NCI-H748 (cell line): Measurements from ENCODE around the gene SAMD7.
A peak's percentile ranks its signal among the peaks of the same experiment; 100 is the strongest.

ENCODE experiments used
- DNase-seq: peaks from one replicate; lab custom pipeline; 2025; ENCODE audit not compliant: unreplicated experiment; lab: John Stamatoyannopoulos, UW

The SAMD7 gene

GRCh38 chr3:169911272-169911671 lies at the start of gene SAMD7:
Gene SAMD7, plus strand, starts transcription at chr3:169911572. Its CDS starts 7,927 bp downstream, at chr3:169919499.
- DNase-seq, result no peak

- no peak for DNase-seq
Measured at GRCh38 chr3:169861871-169862270, 49.5 kb upstream of the SAMD7 start.

- peak; percentile 58 for DNase-seq
Measured at GRCh38 chr3:169863458-169863899, 47.9 kb upstream of the SAMD7 start.

DNA sequence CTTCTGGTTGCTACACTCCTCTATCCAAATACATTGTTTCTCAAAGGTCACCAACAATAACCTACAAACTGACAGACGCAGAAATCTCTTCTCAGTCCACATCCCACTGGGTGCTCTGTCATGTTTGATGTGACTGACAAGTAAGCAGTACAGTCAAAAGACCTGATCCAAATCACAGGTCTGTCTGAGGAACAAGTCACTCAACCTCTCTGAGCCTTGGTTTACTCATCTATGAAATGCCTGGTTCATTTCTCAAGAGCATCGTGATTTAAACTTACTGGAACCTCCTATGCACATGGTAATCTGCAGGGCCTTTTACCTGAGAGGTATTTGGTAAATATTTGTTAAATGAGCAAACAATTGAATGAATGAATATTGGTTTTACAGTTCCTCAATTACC lies 47.1 kb upstream of the SAMD7 start:
- DNase-seq, result no peak

GRCh38 chr3:169865176-169865767 lies 46.1 kb upstream of the SAMD7 start:
- no peak for DNase-seq

DNA sequence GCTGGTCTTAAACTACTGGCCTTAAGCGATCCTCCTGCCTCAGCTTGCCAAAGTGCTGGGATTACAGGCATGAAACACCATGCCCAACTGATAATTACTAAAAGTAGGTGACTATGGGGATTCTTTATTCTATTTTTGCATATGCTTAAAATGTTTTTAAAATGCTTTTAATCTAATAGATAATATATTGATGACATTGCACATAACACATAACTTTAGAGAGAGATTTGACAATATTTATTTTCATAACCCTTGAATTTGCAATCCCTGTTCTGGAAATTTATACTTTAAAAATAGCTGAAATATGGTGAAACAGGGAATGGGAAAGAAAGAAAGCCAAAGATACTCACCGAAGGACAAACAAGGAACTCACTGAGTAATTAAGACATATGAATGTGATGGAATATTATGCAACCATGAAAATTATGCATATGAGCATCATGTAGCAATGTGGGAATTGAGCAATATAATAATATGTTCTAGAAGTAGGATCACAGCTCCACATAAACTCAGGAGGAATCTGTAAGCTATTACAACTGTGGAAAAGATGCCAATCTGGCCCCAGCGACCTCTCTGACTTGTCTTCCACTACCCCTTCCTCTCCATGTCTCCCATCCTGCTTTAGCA lies 43.7 kb upstream of the SAMD7 start:
- no peak for DNase-seq

- no peak for DNase-seq
Measured at GRCh38 chr3:169868369-169868768, 43.0 kb upstream of the SAMD7 start.

GRCh38 chr3:169869484-169870220 lies 41.7 kb upstream of the SAMD7 start, which contains the start of gene LRRC31:
Gene LRRC31, minus strand, starts transcription at chr3:169869935. Its CDS starts 128 bp downstream, at chr3:169869807.
- peak; percentile 67 for DNase-seq

- DNase-seq, result no peak
Measured at GRCh38 chr3:169871129-169871886, 40.1 kb upstream of the SAMD7 start.

DNA sequence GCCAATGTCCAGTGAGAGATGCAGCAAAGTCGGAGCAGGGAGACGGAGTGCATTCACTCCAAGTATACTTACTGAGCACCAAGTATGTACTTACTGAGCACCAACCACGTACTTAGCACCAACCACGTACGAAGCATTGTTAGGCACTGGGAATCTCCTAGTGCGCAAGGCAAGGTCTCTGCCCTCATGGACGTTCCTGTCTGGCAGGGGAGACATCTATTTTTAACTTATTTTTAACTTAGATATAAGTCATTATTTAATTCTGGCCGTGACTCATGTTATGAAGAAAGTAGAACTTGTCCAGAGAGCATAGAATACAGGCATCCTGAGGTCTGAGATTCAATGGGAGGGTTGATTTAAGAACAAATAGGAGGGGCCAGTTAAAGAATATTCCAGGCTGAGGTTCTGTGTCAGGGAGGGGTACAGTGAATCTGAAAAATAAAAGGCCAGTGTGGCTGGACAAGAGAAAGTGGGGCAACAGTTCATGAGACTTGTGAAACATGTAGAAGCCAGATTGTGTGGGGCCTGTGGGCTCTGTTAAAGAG lies 32.3 kb upstream of the SAMD7 start:
- no peak for DNase-seq

DNA sequence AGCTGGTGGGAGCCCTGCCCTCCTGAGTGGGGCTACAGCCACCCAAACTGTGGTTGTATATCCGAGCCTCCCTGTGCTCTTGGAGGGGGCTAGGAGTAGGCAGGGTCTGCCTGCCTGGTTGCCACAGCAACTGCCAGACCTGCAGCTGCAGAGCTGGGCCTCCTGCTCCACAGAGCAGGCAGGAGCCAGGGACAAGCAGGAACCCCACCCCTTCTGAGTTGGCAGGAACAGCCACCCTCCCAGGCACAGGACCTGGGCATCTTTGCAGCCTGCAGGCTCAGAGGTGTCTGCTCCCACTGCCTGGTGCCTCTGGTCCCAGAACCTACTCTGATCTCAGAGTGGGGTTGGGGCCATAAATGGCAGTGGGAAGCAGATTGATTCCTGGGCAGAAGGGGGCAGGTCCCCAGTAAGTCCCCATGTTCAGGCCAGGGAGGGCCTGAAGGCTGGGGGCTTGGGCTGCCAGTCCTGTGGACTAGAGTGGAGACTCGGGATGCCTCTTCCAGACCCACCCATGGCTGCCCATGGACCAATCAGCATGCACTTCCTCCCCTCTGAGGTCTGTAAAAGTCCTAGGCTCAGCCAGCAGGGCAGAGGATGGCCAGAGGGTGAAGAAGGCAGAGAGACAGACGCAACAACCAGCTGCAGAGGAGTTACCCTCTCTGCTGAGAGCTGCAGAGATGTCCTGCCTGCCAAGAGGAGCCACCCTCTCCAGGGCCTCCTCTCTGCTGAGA lies 31.4 kb upstream of the SAMD7 start:
- no peak for DNase-seq

DNA sequence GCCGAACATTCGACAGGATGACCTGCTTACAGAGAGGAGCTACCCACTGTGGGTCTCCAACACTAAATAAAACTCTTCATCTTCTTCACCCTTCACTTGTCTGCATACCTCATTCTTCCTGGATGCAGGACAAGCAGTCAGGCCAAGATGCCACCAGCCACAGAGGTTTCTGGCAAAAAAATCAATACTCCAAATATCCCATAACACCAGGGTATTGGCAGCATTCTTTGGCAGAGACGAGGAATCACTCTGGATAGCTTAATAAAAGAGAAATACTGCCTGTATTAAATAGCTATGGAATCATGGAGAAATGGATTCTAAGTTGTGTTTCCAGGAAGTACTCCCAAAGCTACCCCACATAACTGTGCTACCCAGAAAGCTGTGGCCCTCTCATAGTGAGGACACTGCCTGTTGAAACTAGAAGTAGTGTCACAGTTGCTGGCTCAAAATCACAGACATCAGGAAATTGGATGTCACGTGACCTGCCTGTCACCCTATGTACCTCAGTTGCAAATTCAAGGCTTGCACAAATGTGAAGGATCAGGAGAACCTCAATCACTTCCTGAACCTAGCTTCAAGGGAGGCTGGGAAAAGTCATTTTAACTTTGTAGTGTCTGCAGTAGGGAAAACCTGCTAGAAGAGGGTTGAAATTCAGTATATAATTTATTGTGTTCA lies 30.7 kb upstream of the SAMD7 start:
- no peak for DNase-seq

- no peak for DNase-seq
Measured at GRCh38 chr3:169886671-169887070, 24.7 kb upstream of the SAMD7 start.

- DNase-seq, result no peak
Measured at GRCh38 chr3:169891886-169892285, 19.5 kb upstream of the SAMD7 start.

DNA sequence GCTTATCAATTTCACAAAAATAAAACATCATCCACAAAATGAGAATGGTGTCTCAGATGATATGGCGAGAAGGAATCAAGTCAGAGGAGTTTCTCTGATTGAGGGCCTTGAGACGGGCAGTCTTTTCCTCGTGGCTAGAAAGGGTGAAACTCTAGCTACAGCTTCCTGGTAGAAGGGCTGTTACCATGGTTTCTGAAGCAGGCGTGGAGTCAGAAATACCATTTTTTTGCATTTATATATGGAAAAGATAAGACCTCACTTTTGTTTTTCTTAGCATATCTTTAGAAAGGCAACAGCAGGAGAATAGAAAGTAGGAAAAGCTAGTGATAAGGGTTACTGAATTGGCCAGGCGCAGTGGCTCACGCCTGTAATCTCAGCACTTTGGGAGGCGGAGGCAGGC lies 17.3 kb upstream of the SAMD7 start:
- DNase-seq, result no peak

- no peak for DNase-seq
Measured at GRCh38 chr3:169895072-169895471, 16.3 kb upstream of the SAMD7 start.

GRCh38 chr3:169897284-169897683 lies 14.1 kb upstream of the SAMD7 start:
- DNase-seq, result no peak

DNA sequence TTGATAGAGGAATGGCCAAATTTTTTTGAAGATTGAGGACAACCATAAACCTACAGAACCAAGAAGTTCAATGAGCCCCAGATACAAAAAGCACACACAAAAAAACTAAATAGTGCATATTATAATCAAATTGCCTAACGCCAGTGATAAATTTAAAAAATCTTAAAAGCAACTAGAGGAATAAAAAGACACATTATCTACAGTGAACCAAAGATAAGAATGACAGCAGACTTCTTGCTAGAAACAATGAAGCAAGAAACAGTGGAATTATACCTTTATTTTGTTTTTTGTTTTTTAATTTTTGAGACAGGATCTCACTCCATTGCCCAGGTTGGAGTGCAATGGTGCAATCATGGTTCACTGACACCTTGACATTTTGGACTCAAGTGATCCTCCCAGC lies 9.9 kb upstream of the SAMD7 start:
- DNase-seq, result no peak

DNA sequence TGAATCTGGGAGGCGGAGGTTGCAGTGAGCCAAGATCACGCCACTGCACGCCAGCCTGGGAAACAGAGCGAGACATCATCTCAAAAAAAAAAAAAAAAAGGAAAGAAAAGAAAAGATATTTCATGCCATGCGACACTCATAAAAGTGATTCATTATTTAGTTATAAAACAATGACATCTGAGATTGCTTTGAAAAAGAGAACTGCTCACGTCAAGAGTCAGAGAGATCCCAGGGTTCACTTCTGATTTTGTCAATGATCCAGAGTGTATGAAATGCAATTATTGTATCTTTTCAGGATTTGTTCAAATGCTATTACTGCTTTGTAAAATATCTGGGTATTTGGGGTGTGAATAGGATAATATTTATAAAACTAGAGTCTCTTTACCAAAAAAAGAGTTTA lies 6.0 kb upstream of the SAMD7 start:
- DNase-seq, result no peak

DNA sequence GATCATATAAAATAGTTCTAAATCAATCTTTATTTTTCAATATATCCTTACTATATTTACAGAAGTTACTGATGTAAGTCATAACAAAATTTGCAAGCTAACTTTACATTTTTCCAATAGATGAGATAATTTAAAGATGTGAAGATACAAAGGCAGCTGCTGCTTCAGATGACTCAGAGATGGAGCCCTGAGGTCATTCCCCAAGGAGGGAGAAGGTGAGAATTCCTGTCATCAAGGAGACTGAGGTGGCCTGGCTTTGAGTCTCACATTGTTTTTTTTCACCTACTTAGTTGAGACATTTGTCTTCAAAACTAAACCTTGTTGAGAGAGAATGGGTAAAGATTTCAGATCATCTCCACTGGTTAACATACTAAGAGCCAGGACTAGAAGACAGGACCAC lies 3.9 kb upstream of the SAMD7 start:
- DNase-seq, result no peak
